Measurements from ENCODE around the gene CNIH4.

DNA sequence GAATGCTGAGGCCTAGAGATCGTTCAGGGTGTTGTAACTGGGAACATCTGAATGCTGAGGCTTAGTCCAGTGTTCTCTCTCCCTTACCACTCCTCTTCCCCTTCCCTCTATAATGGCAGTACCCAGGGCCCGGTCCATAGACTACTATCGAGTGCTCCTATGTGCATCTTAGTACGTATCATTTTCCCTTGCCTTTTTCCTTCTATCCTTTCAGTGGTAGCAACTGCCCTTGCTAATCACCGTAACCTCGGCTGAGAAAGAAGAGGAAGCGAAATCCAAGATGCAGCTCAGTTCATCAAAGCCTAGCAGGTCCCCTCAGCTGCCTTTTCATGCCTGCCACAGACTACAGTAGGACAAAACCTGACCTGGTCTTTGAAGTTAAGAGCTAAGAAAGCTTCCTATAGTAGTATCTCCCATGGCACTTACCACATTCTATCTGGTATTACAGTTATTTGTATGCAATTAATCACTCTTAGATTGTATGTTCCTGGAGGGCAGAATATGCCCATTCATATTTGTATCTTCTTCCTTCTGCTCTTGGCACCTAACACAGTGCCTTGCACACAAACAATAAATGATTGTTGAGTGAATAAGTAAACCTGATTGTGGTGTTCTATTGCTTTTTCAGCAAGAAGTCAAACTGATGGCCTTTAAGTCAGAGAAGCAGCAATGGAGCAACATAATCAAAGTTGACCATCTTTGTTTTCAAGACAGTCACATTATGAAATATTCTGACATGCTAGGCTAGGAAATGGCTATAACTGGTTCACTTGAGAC, 22.4 kb downstream of the CNIH4 start:
- TF ChIP-seq EZH2 (optimal IDR thresholded peaks at IDR 0.05; ENCODE audit: low read depth, low read length), result no peak
- no peak for TF ChIP-seq CTCF (IDR thresholded peaks at IDR 0.05; ENCODE audit: low read length)

Measured in MM.1S (cell line).